ENCODE measurements around the gene SLC35F3.

The SLC35F3 gene

GRCh38 chr1:234000557-234001041 lies 96.1 kb downstream of the SLC35F3 start:
- H3K4me1 ChIP-seq, result no peaks in the 10 kb centered on the region

GRCh38 chr1:234001817-234002216 lies 97.3 kb downstream of the SLC35F3 start:
- no peaks in the 10 kb centered on the region for H3K36me3 ChIP-seq (replicated peaks)
- H3K27me3 ChIP-seq (ENCODE audit: low read depth), result peaks cover 3% of the 10 kb centered on the region; the same call in 1 of the 2 replicates
- H3K4me1 ChIP-seq, result no peaks in the 10 kb centered on the region
- no peaks in the 10 kb centered on the region for H3K9me3 ChIP-seq
- in situ Hi-C loops (cut with MboI; ENCODE audit: low sequenced_read_pairs), result no loop called here
- no peak for DNase-seq (ENCODE audit: low spot score in 2 of 2)
- no peak overlapping the region for H3K4me3 ChIP-seq

More at GRCh38 chr1:234000557-234001041, 96.1 kb downstream of the SLC35F3 start:
- H3K27me3 ChIP-seq (ENCODE audit: low read depth), result peaks cover 3% of the 10 kb centered on the region; the same call in 1 of the 2 replicates
- no peaks in the 10 kb centered on the region for H3K36me3 ChIP-seq (replicated peaks)
- H3K4me3 ChIP-seq, result no peak overlapping the region
- no peaks in the 10 kb centered on the region for H3K9me3 ChIP-seq
- no peak for DNase-seq (ENCODE audit: low spot score in 2 of 2)
- in situ Hi-C loops (cut with MboI; ENCODE audit: low sequenced_read_pairs), result no loop called here

- Histone ChIP-seq H3K9me3 (no peaks in the 10 kb centered on the region), H3K36me3 (replicated peaks) (no peaks in the 10 kb centered on the region), H3K4me3 (no peak overlapping the region), H3K4me1 (no peaks in the 10 kb centered on the region), H3K27me3 (ENCODE audit: low read depth) (no peaks in the 10 kb centered on the region)
- in situ Hi-C loops (cut with MboI; ENCODE audit: low sequenced_read_pairs), result no loop called here
- no peak for DNase-seq (ENCODE audit: low spot score in 2 of 2)
These were observed 100.1 kb downstream of the SLC35F3 start for GRCh38 chr1:234004591-234004990.

- in situ Hi-C loops (cut with MboI; ENCODE audit: low sequenced_read_pairs), result no loop called here
- H3K9me3 ChIP-seq, result no peaks in the 10 kb centered on the region
These were observed 103.2 kb downstream of the SLC35F3 start for GRCh38 chr1:234007684-234008083.

GRCh38 chr1:234008591-234008990 lies 104.1 kb downstream of the SLC35F3 start:
- Histone ChIP-seq H3K4me1 (no peaks in the 10 kb centered on the region), H3K9me3 (no peaks in the 10 kb centered on the region), H3K36me3 (replicated peaks) (no peaks in the 10 kb centered on the region), H3K4me3 (no peak overlapping the region), H3K27me3 (ENCODE audit: low read depth) (no peaks in the 10 kb centered on the region)
- in situ Hi-C loops (cut with MboI; ENCODE audit: low sequenced_read_pairs), result no loop called here
- no peak for DNase-seq (ENCODE audit: low spot score in 2 of 2)

More at GRCh38 chr1:234007684-234008083, 103.2 kb downstream of the SLC35F3 start:
- Histone ChIP-seq H3K36me3 (replicated peaks) (no peaks in the 10 kb centered on the region), H3K27me3 (ENCODE audit: low read depth) (no peaks in the 10 kb centered on the region), H3K4me3 (no peak overlapping the region), H3K4me1 (no peaks in the 10 kb centered on the region)
- no peak for DNase-seq (ENCODE audit: low spot score in 2 of 2)

GRCh38 chr1:234009668-234010067 lies 105.2 kb downstream of the SLC35F3 start:
- H3K27me3 ChIP-seq (ENCODE audit: low read depth), result no peaks in the 10 kb centered on the region
- no peaks in the 10 kb centered on the region for H3K9me3 ChIP-seq
- H3K4me3 ChIP-seq, result no peak overlapping the region
- no peaks in the 10 kb centered on the region for H3K36me3 ChIP-seq (replicated peaks)
- DNase-seq (ENCODE audit: low spot score in 2 of 2), result no peak
- in situ Hi-C loops (cut with MboI; ENCODE audit: low sequenced_read_pairs), result no loop called here
- no peaks in the 10 kb centered on the region for H3K4me1 ChIP-seq

- no peak overlapping the region for H3K4me3 ChIP-seq
- no peak for DNase-seq (ENCODE audit: low spot score in 2 of 2)
- H3K36me3 ChIP-seq (replicated peaks), result no peaks in the 10 kb centered on the region
- in situ Hi-C loops (cut with MboI; ENCODE audit: low sequenced_read_pairs), result no loop called here
- H3K9me3 ChIP-seq, result no peaks in the 10 kb centered on the region
- H3K27me3 ChIP-seq (ENCODE audit: low read depth), result 0 out of 2 replicates have a peak, but pooled peaks cover 3% of the 10 kb centered on the region
- no peaks in the 10 kb centered on the region for H3K4me1 ChIP-seq
These were observed 109.7 kb downstream of the SLC35F3 start for GRCh38 chr1:234014208-234014607.

GRCh38 chr1:234018816-234019215 lies 114.3 kb downstream of the SLC35F3 start:
- in situ Hi-C loops (cut with MboI; ENCODE audit: low sequenced_read_pairs), result no loop called here
- DNase-seq (ENCODE audit: low spot score in 2 of 2), result no peak
- H3K9me3 ChIP-seq, result no peaks in the 10 kb centered on the region

GRCh38 chr1:234019387-234019786 lies 114.9 kb downstream of the SLC35F3 start:
- H3K4me3 ChIP-seq, result no peak overlapping the region
- H3K4me1 ChIP-seq, result no peaks in the 10 kb centered on the region
- 0 out of 2 replicates have a peak, but pooled peaks cover 3% of the 10 kb centered on the region for H3K27me3 ChIP-seq (ENCODE audit: low read depth)
- no peaks in the 10 kb centered on the region for H3K9me3 ChIP-seq
- no peaks in the 10 kb centered on the region for H3K36me3 ChIP-seq (replicated peaks)
- in situ Hi-C loops (cut with MboI; ENCODE audit: low sequenced_read_pairs), result no loop called here
- no peak for DNase-seq (ENCODE audit: low spot score in 2 of 2)

More at GRCh38 chr1:234018816-234019215, 114.3 kb downstream of the SLC35F3 start:
- Histone ChIP-seq H3K27me3 (ENCODE audit: low read depth) (0 out of 2 replicates have a peak, but pooled peaks cover 3% of the 10 kb centered on the region), H3K4me3 (no peak overlapping the region), H3K36me3 (replicated peaks) (no peaks in the 10 kb centered on the region), H3K4me1 (no peaks in the 10 kb centered on the region)

GRCh38 chr1:234022302-234022701 lies 117.8 kb downstream of the SLC35F3 start:
- DNase-seq (ENCODE audit: low spot score in 2 of 2), result no peak
- Histone ChIP-seq H3K27me3 (ENCODE audit: low read depth) (no peaks in the 10 kb centered on the region), H3K4me1 (no peaks in the 10 kb centered on the region), H3K9me3 (no peaks in the 10 kb centered on the region), H3K36me3 (replicated peaks) (no peaks in the 10 kb centered on the region), H3K4me3 (no peak overlapping the region)
- in situ Hi-C loops (cut with MboI; ENCODE audit: low sequenced_read_pairs), result no loop called here

- Histone ChIP-seq H3K36me3 (replicated peaks) (no peaks in the 10 kb centered on the region), H3K27me3 (ENCODE audit: low read depth) (no peaks in the 10 kb centered on the region), H3K4me3 (no peak overlapping the region), H3K9me3 (no peaks in the 10 kb centered on the region), H3K4me1 (no peaks in the 10 kb centered on the region)
- in situ Hi-C loops (cut with MboI; ENCODE audit: low sequenced_read_pairs), result no loop called here
- no peak for DNase-seq (ENCODE audit: low spot score in 2 of 2)
These were observed 135.1 kb downstream of the SLC35F3 start for GRCh38 chr1:234039603-234040002.

- in situ Hi-C loops (cut with MboI; ENCODE audit: low sequenced_read_pairs), result no loop called here
- Histone ChIP-seq H3K4me1 (no peaks in the 10 kb centered on the region), H3K36me3 (replicated peaks) (no peaks in the 10 kb centered on the region), H3K4me3 (no peak overlapping the region), H3K27me3 (ENCODE audit: low read depth) (no peaks in the 10 kb centered on the region), H3K9me3 (no peaks in the 10 kb centered on the region)
- DNase-seq (ENCODE audit: low spot score in 2 of 2), result no peak
These were observed 136.2 kb downstream of the SLC35F3 start for GRCh38 chr1:234040446-234041317.

GRCh38 chr1:234044079-234044478 lies 139.6 kb downstream of the SLC35F3 start:
- Histone ChIP-seq H3K4me1 (no peaks in the 10 kb centered on the region), H3K27me3 (ENCODE audit: low read depth) (no peaks in the 10 kb centered on the region), H3K36me3 (replicated peaks) (no peaks in the 10 kb centered on the region), H3K9me3 (no peaks in the 10 kb centered on the region), H3K4me3 (no peak overlapping the region)
- no peak for DNase-seq (ENCODE audit: low spot score in 2 of 2)
- in situ Hi-C loops (cut with MboI; ENCODE audit: low sequenced_read_pairs), result no loop called here

- Histone ChIP-seq H3K27me3 (ENCODE audit: low read depth) (no peaks in the 10 kb centered on the region), H3K4me1 (no peaks in the 10 kb centered on the region), H3K36me3 (replicated peaks) (no peaks in the 10 kb centered on the region), H3K9me3 (no peaks in the 10 kb centered on the region), H3K4me3 (no peak overlapping the region)
- DNase-seq (ENCODE audit: low spot score in 2 of 2), result no peak
- in situ Hi-C loops (cut with MboI; ENCODE audit: low sequenced_read_pairs), result no loop called here
These were observed 142.6 kb downstream of the SLC35F3 start for GRCh38 chr1:234047123-234047522.
